ENCODE data around the gene NCAPD3.

DNA sequence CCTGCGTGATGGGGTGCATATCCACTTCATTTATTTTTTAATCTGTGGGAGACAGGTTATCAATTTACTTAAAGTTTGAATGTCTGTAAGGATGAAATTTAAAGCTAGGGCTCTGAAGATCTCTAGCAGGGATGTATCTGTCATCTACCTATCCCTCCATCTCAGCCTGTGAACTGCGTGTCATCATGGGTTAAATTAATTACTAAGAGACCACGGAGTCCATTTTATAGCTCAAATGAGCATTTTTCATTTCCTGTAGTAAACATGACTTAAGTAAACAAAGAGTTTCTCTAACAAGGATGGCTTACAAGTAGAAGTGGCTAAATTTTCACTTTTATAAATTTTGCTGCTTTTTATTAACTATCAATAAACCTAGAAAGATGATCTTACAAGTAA, 49.5 kb upstream of the NCAPD3 start:
- TF ChIP-seq YY1 (IDR thresholded peaks at IDR 0.05; ENCODE audit: low read depth), result no peak
- no peak for TF ChIP-seq RAD21 (IDR thresholded peaks at IDR 0.05; ENCODE audit: low read depth)
- TF ChIP-seq TAF1 (IDR thresholded peaks at IDR 0.05; ENCODE audit: low read depth), result no peak
- no peak for TF ChIP-seq EP300 (IDR thresholded peaks at IDR 0.05; ENCODE audit: borderline replicate concordance)
- TF ChIP-seq CEBPB (IDR thresholded peaks at IDR 0.05), result no peak
- TF ChIP-seq, protein P1, sequence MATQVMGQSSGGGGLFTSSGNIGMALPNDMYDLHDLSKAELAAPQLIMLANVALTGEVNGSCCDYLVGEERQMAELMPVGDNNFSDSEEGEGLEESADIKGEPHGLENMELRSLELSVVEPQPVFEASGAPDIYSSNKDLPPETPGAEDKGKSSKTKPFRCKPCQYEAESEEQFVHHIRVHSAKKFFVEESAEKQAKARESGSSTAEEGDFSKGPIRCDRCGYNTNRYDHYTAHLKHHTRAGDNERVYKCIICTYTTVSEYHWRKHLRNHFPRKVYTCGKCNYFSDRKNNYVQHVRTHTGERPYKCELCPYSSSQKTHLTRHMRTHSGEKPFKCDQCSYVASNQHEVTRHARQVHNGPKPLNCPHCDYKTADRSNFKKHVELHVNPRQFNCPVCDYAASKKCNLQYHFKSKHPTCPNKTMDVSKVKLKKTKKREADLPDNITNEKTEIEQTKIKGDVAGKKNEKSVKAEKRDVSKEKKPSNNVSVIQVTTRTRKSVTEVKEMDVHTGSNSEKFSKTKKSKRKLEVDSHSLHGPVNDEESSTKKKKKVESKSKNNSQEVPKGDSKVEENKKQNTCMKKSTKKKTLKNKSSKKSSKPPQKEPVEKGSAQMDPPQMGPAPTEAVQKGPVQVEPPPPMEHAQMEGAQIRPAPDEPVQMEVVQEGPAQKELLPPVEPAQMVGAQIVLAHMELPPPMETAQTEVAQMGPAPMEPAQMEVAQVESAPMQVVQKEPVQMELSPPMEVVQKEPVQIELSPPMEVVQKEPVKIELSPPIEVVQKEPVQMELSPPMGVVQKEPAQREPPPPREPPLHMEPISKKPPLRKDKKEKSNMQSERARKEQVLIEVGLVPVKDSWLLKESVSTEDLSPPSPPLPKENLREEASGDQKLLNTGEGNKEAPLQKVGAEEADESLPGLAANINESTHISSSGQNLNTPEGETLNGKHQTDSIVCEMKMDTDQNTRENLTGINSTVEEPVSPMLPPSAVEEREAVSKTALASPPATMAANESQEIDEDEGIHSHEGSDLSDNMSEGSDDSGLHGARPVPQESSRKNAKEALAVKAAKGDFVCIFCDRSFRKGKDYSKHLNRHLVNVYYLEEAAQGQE (IDR thresholded peaks at IDR 0.05; ENCODE audit: low read depth), result no peak
- no peak for TF ChIP-seq FOXM1 (IDR thresholded peaks at IDR 0.05; ENCODE audit: borderline replicate concordance, low read depth)
- TF ChIP-seq TCF12 (IDR thresholded peaks at IDR 0.05; ENCODE audit: low read depth), result no peak
- TF ChIP-seq, protein P2, sequence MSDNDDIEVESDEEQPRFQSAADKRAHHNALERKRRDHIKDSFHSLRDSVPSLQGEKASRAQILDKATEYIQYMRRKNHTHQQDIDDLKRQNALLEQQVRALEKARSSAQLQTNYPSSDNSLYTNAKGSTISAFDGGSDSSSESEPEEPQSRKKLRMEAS (IDR thresholded peaks at IDR 0.05), result no peak

Data from Ishikawa (cell line).